ENCODE measurements around the gene RBM6. TPM values are rescaled to one million over a fixed set of nuclear protein-coding genes. Genes with fewer than 3 reads are reported as not detected.

Gene RBM6
- total and polyA plus RNA-seq, 2 experiments from 2014 or later, result 62.7 to 121 TPM

DNA sequence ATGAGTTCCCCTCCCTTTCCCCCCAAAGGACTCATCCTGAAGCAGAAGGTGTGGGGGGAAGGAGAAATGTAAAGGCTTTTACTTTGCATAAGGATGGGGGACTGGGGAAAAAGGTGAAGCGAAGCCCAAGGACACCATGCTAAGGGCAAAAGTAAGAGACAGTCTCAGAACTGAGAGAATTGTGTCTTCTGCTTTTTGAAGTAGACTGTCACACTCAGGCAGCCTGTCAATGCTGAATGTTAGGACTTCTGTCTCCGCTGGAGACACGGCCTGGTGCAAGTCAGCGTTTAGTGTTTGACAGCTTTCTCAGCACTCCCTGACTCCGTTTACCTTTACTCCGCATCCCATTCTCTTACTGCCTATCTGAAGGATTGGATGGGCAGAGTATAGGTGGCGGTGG is 162.6 kb downstream of the RBM6 start:
- TF ChIP-seq, protein P1, sequence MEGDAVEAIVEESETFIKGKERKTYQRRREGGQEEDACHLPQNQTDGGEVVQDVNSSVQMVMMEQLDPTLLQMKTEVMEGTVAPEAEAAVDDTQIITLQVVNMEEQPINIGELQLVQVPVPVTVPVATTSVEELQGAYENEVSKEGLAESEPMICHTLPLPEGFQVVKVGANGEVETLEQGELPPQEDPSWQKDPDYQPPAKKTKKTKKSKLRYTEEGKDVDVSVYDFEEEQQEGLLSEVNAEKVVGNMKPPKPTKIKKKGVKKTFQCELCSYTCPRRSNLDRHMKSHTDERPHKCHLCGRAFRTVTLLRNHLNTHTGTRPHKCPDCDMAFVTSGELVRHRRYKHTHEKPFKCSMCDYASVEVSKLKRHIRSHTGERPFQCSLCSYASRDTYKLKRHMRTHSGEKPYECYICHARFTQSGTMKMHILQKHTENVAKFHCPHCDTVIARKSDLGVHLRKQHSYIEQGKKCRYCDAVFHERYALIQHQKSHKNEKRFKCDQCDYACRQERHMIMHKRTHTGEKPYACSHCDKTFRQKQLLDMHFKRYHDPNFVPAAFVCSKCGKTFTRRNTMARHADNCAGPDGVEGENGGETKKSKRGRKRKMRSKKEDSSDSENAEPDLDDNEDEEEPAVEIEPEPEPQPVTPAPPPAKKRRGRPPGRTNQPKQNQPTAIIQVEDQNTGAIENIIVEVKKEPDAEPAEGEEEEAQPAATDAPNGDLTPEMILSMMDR (IDR thresholded peaks at IDR 0.05; ENCODE audit: low read depth, low read length), result no peak
- Histone ChIP-seq H3K27me3 (no peaks in the 10 kb centered on the region), H3K4me3 (no peak overlapping the region), H3K36me3 (peaks cover 81% of the 10 kb centered on the region), H3K9me3 (ENCODE audit: low read depth) (no peaks in the 10 kb centered on the region), H3K27ac (peak overlapping the region; percentile 20), H3K4me1 (ENCODE audit: low read depth) (peaks cover 31% of the 10 kb centered on the region)
- DNase-seq (ENCODE audit: low read depth in 1 of 2, low spot score in 1 of 2), result no peak

DNA sequence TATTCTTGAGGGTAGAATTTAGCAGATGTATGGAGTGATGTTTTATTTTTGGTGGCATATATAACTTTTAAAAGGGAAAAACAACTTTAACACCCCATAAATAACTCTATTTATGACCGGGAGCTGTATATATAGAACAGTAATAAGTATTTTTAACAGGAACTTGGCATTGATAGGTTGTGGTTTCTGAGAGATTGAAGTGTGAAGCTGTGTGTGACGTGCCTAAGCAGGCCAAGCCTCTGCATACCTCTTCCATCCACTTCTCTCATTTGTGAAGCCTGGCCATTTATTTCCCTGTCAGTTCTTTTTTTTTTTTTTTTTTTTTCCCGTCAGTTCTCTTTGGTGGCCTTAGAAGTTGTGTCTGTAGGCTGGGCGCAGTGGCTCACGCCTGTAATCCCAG is 171.8 kb downstream of the RBM6 start:
- Histone ChIP-seq H3K27ac (peak overlapping the region; percentile 2), H3K27me3 (no peaks in the 10 kb centered on the region), H3K36me3 (peaks cover 92% of the 10 kb centered on the region), H3K4me1 (ENCODE audit: low read depth) (no peaks in the 10 kb centered on the region), H3K9me3 (ENCODE audit: low read depth) (no peaks in the 10 kb centered on the region), H3K4me3 (no peak overlapping the region)
- no peak for DNase-seq (ENCODE audit: low read depth in 1 of 2, low spot score in 1 of 2)
- TF ChIP-seq, protein P1 (IDR thresholded peaks at IDR 0.05; ENCODE audit: low read depth, low read length), result no peak

DNA sequence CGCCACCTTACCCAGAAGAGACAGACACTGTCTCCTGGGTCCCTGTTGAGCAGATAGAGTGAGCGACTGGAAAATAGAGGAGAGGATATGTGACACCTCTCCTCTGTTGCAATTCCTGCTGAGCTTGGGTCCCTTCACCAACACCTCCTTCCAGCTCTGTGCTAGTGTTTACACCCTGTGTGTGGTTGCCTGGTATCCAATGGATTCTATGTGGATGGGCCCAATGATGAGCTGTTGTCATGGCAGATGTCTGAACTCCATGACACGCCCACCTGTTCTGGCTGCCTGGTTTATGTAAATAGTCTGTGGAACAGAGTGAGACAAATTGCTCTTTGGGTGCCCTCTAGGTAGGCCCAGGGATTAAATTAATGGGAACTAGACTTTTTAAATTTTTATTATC is 172.5 kb downstream of the RBM6 start:
- Histone ChIP-seq H3K27me3 (no peaks in the 10 kb centered on the region), H3K9me3 (ENCODE audit: low read depth) (no peaks in the 10 kb centered on the region), H3K4me1 (ENCODE audit: low read depth) (no peaks in the 10 kb centered on the region), H3K27ac (peak overlapping the region; percentile 6), H3K36me3 (peaks cover 93% of the 10 kb centered on the region), H3K4me3 (no peak overlapping the region)
- DNase-seq (ENCODE audit: low read depth in 1 of 2, low spot score in 1 of 2), result no peak
- TF ChIP-seq, protein P1 (IDR thresholded peaks at IDR 0.05; ENCODE audit: low read depth, low read length), result no peak

DNA sequence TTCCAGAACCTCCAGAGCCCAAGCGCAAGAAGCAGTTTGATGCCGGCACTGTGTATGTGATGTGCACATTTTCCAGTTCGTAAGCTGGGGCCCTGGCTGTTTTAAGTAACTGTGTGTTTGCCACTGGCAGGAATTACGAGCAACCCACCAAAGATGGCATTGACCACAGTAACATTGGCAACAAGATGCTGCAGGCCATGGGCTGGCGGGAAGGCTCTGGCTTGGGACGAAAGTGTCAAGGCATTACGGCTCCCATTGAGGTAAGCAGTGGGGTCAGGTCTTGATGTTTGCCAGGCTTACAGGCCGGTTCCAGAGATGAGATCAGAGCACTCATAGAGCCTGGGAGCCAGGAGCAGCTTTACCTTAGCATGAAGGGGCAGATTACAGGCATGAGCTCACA is 177.2 kb downstream of the RBM6 start:
- no peak overlapping the region for H3K4me3 ChIP-seq
- peaks cover 68% of the 10 kb centered on the region for H3K36me3 ChIP-seq
- TF ChIP-seq, protein P1 (IDR thresholded peaks at IDR 0.05; ENCODE audit: low read depth, low read length), result no peak
- H3K27ac ChIP-seq, result peak overlapping the region; percentile 61
- no peaks in the 10 kb centered on the region for H3K27me3 ChIP-seq
- H3K9me3 ChIP-seq (ENCODE audit: low read depth), result no peaks in the 10 kb centered on the region
- H3K4me1 ChIP-seq (ENCODE audit: low read depth), result no peaks in the 10 kb centered on the region
- DNase-seq (ENCODE audit: low read depth in 1 of 2, low spot score in 1 of 2), result no peak

DNA sequence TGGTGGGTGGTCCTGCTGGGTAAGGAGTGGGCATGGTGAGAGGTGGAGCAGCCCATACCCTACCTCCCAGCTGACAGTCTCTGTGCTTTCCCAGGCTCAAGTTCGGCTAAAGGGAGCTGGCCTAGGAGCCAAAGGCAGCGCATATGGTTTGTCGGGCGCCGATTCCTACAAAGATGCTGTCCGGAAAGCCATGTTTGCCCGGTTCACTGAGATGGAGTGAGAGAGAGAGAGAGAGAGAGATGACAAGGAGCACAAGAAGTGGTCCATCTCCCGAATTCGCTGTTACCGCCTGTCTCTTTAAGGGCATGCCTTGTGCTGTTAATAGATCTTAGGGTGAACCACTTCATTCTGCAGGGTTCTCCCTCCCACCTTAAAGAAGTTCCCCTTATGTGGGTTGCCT is 178.3 kb downstream of the RBM6 start:
- Histone ChIP-seq H3K9me3 (ENCODE audit: low read depth) (no peaks in the 10 kb centered on the region), H3K4me1 (ENCODE audit: low read depth) (no peaks in the 10 kb centered on the region), H3K27ac (peak overlapping the region; percentile 29), H3K4me3 (no peak overlapping the region), H3K36me3 (peaks cover 59% of the 10 kb centered on the region), H3K27me3 (no peaks in the 10 kb centered on the region)
- TF ChIP-seq, protein P1 (IDR thresholded peaks at IDR 0.05; ENCODE audit: low read depth, low read length), result no peak
- no peak for DNase-seq (ENCODE audit: low read depth in 1 of 2, low spot score in 1 of 2)

DNA sequence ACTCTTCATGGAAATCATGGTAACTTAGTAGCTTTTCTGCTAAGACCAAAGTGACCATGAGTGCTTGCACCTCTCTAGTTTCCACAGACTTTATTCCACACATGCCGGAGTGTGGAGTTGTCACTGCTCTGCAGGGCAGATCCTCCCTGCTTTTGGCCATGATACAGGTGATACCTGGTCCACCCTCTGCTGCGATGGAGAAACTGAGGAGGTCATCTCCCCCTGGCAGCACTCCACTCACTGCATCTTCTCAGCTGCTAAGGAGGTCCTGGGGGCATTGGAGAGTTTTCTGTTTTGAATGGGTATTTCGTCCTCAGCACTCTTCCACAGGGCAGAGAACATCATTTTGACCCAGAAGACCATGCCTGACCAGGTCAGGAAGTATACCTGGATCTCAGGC is 179.8 kb downstream of the RBM6 start:
- Histone ChIP-seq H3K27ac (peak overlapping the region; percentile 19), H3K36me3 (peaks cover 43% of the 10 kb centered on the region)
- TF ChIP-seq, protein P1 (IDR thresholded peaks at IDR 0.05; ENCODE audit: low read depth, low read length), result no peak

More for the DNA sequence above, 179.8 kb downstream of the RBM6 start:
- DNase-seq (ENCODE audit: low read depth in 1 of 2, low spot score in 1 of 2), result no peak
- Histone ChIP-seq H3K9me3 (ENCODE audit: low read depth) (no peaks in the 10 kb centered on the region), H3K27me3 (no peaks in the 10 kb centered on the region), H3K4me3 (no peak overlapping the region), H3K4me1 (ENCODE audit: low read depth) (peaks cover 10% of the 10 kb centered on the region)

Data from cardiac muscle cell (in vitro differentiated cells and primary cell).